A673 (cell line): ENCODE results near the gene ZCCHC18. TPM values are rescaled to one million over a fixed set of nuclear protein-coding genes. Genes with fewer than 3 reads are reported as not detected.
"Not testable (repeated sequence)": the region's sequence is repeated elsewhere in the genome, so short reads cannot be mapped to it uniquely, and the experiment has no call there.

ENCODE experiments used
- BruUV-seq: library from RNA; stranded (reverse); fragments of 400-500 nt; replicated peaks from 2 replicates; lab custom pipeline; 2021; lab: Mats Ljungman, UMichigan
- CTCF ChIA-PET: fragments of 300-600 bp; sonication (Branson Sonifier 250); formaldehyde crosslinking; loops from one replicate; lab custom pipeline; 2022; ENCODE audit warnings: antibody characterized with exemption; lab: Charles Lee
- POLR2A ChIA-PET: fragments of 300-600 bp; sonication (Branson Sonifier 250); formaldehyde crosslinking; loops from one replicate; lab custom pipeline; 2022; ENCODE audit warnings: antibody characterized with exemption; ENCODE audit not compliant: low non-redundant PET; lab: Charles Lee
- DNase-seq: peaks from one replicate; pipeline ENCODE4 v3.0.0-alpha.2; 2015; ENCODE audit warnings: low spot score
- H3K27ac ChIP-seq: fragments of 200-600 bp; sonication (generic); 2 replicates; pipeline ENCODE4 v1.5.1; 2016; ENCODE audit warnings: mixed run types, low read depth, mild to moderate bottlenecking, mixed read lengths, antibody characterized with exemption, low read length; ENCODE audit not compliant: poor library complexity, severe bottlenecking
- H3K27me3 ChIP-seq: fragments of 200-600 bp; sonication (generic); replicated peaks from 2 replicates; pipeline ENCODE4 v1.6.1; 2017; ENCODE audit warnings: mixed run types, low read depth, mild to moderate bottlenecking, mixed read lengths, antibody characterized with exemption, low read length; ENCODE audit not compliant: insufficient read depth, poor library complexity
- H3K36me3 ChIP-seq: fragments of 200-600 bp; sonication (generic); 2 replicates; pipeline ENCODE4 v1.6.1; 2016; ENCODE audit warnings: mixed run types, mild to moderate bottlenecking, mixed read lengths, antibody characterized with exemption, low read length; ENCODE audit not compliant: insufficient read depth, poor library complexity, severe bottlenecking
- H3K4me1 ChIP-seq: fragments of 200-600 bp; sonication (generic); 2 replicates; pipeline ENCODE4 v1.6.1; 2017; ENCODE audit warnings: mixed run types, mild to moderate bottlenecking, mixed read lengths, antibody characterized with exemption, low read length; ENCODE audit not compliant: insufficient read depth, poor library complexity, severe bottlenecking
- H3K4me3 ChIP-seq: fragments of 200-600 bp; sonication (generic); 2 replicates; pipeline ENCODE4 v1.5.1; 2016; ENCODE audit warnings: low read depth, mixed run types, mild to moderate bottlenecking, mixed read lengths, low read length; ENCODE audit not compliant: poor library complexity, severe bottlenecking
- H3K9me3 ChIP-seq: fragments of 200-600 bp; sonication (generic); 2 replicates; pipeline ENCODE4 v1.6.1; 2016; ENCODE audit warnings: mixed run types, low read depth, mild to moderate bottlenecking, mixed read lengths, antibody characterized with exemption, low read length; ENCODE audit not compliant: poor library complexity, severe bottlenecking
- EZH2 ChIP-seq: fragments of 200-600 bp; sonication (generic); IDR thresholded peaks from 2 replicates; pipeline ENCODE4 v1.6.1; 2017; ENCODE audit warnings: borderline replicate concordance, low read depth, mild to moderate bottlenecking, mixed read lengths, antibody characterized with exemption, low read length; ENCODE audit not compliant: poor library complexity, severe bottlenecking
- intact Hi-C: fragments of 100-400 bp; cut with micrococcal nuclease; formaldehyde crosslinking; loops from one replicate; pipeline ENCODE4 v1.10.0; 2022; ENCODE audit not compliant: unreplicated experiment
- total RNA-seq: library from RNA; stranded (reverse); gene quantifications from 2 replicates; pipeline ENCODE4 v1.2.3, GENCODE V29; 2021
- TF ChIP-seq, protein P1 (sequence below): fragments of 300-800, 200-600 bp; sonication (generic); conservative IDR thresholded peaks from 2 replicates; pipeline ENCODE4 v1.5.1; 2017; ENCODE audit warnings: low read depth, mild to moderate bottlenecking, antibody characterized with exemption, low read length, moderate library complexity, mixed read lengths

Gene ZCCHC18
- total RNA-seq, 1 experiment from 2014 or later: 0.54 TPM

DNA sequence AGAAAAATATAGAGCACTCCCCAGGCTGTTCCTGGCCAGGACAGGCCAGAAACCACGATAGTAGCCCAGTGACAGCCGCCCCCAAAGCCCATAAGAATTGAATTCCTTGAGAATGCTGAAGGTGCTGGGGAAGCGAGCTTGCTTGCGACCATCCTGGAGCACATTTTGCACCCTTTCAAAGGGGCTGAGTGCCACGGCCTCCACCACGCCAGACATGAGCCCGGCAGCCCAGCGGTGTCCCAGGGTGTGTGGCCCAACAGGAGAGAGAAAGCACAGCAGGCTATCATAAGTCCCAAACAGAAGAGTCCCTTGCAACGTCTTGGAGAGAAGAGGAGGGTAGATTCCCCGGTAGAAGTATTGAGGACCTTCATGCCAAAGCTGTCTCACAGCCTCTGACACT is 7.6 kb upstream of the ZCCHC18 start:
- H3K27me3 ChIP-seq: peaks cover 21% of the 10 kb centered on the region
- BruUV-seq: no TSS peak
- H3K4me1 ChIP-seq: no peaks in the 10 kb centered on the region
- H3K36me3 ChIP-seq: no peaks in the 10 kb centered on the region
- no peak overlapping the region for H3K27ac ChIP-seq
- ChIA-PET POLR2A (no interaction called here), CTCF (no interaction called here)
- H3K4me3 ChIP-seq: no peak overlapping the region
- no peak for DNase-seq
- no peaks in the 10 kb centered on the region for H3K9me3 ChIP-seq
- TF ChIP-seq, protein P1, sequence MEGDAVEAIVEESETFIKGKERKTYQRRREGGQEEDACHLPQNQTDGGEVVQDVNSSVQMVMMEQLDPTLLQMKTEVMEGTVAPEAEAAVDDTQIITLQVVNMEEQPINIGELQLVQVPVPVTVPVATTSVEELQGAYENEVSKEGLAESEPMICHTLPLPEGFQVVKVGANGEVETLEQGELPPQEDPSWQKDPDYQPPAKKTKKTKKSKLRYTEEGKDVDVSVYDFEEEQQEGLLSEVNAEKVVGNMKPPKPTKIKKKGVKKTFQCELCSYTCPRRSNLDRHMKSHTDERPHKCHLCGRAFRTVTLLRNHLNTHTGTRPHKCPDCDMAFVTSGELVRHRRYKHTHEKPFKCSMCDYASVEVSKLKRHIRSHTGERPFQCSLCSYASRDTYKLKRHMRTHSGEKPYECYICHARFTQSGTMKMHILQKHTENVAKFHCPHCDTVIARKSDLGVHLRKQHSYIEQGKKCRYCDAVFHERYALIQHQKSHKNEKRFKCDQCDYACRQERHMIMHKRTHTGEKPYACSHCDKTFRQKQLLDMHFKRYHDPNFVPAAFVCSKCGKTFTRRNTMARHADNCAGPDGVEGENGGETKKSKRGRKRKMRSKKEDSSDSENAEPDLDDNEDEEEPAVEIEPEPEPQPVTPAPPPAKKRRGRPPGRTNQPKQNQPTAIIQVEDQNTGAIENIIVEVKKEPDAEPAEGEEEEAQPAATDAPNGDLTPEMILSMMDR: no peak
- no peak for TF ChIP-seq EZH2
- intact Hi-C loops: no loop called here

DNA sequence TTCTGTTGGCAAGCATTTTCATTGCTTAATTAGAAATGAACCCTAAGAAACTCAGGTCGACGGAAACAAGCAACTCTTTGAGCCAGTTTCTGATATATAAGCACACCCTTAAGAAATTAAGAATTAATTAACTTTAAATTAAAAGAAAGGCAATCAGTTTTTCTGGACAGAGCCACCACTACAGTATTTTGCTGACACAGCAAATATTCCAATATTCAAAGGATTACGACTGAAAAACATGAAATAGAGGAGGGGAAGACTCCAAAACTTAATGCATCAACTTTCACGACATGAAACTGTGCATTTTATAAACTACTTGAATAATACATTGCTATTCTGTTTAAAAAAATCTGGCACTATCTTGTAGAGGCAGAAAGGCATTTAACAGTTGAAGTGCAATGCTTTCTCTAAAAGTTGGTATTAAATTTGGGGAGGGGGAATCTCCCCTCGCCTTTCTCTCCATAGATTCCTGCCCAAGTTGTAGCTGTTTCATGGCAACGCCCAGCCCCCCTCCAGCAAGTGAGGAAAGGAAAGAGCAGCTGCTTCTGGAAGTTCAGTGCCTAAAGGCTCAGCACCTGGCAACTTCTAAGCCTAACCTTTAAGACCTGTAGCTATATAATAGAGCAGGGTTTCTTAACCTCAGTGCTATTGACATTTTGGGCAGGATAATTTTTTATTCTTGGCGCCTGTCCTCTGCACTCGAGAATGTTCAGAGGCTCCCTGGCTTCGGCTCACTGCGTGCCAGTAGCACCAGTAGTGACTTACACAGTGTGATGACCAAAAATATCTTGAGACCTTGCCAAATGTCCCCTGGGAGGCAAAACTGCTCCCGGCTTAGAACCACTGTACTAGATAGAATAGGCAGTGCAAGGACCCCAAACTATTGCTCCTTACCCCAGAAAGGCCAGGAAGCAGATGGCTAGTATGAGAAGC is 6.7 kb upstream of the ZCCHC18 start:
- ChIA-PET POLR2A (interaction anchor here (0.6 kb wide), 1 partner anchor 152 kb away, joined by 7 read pairs; no protein-coding TSS in a partner anchor), CTCF (no interaction called here)
- Histone ChIP-seq H3K9me3 (no peaks in the 10 kb centered on the region), H3K36me3 (no peaks in the 10 kb centered on the region), H3K4me1 (no peaks in the 10 kb centered on the region), H3K27me3 (peaks cover 12% of the 10 kb centered on the region), H3K27ac (no peak overlapping the region), H3K4me3 (no peak overlapping the region)
- TF ChIP-seq EZH2: no peak
- TF ChIP-seq, protein P1: no peak
- DNase-seq: no peak
- intact Hi-C loops: no loop called here
- BruUV-seq: no TSS peak

- no peak overlapping the region for H3K4me3 ChIP-seq
- H3K27me3 ChIP-seq: peaks cover 16% of the 10 kb centered on the region
- H3K27ac ChIP-seq: no peak overlapping the region
- no TSS peak for BruUV-seq
- ChIA-PET POLR2A (no interaction called here), CTCF (no interaction called here)
- H3K9me3 ChIP-seq: no peaks in the 10 kb centered on the region
- TF ChIP-seq EZH2: no peak
- TF ChIP-seq, protein P1: no peak
- DNase-seq: no peak
- H3K4me1 ChIP-seq: no peaks in the 10 kb centered on the region
- H3K36me3 ChIP-seq: no peaks in the 10 kb centered on the region
- intact Hi-C loops: no loop called here
These were observed 3.4 kb upstream of the ZCCHC18 start for GRCh38 chrX:104108955-104109354.

GRCh38 chrX:104110491-104111240 is 1.7 kb upstream of the ZCCHC18 start:
- intact Hi-C loops, POLR2A ChIA-PET, H3K9me3 ChIP-seq, DNase-seq, H3K36me3 ChIP-seq, H3K4me3 ChIP-seq, CTCF ChIA-PET, BruUV-seq, H3K27ac ChIP-seq, H3K4me1 ChIP-seq: not testable (repeated sequence)
- H3K27me3 ChIP-seq: peaks cover 16% of the 10 kb centered on the region
